ENCODE data around the gene CES1.

DNA sequence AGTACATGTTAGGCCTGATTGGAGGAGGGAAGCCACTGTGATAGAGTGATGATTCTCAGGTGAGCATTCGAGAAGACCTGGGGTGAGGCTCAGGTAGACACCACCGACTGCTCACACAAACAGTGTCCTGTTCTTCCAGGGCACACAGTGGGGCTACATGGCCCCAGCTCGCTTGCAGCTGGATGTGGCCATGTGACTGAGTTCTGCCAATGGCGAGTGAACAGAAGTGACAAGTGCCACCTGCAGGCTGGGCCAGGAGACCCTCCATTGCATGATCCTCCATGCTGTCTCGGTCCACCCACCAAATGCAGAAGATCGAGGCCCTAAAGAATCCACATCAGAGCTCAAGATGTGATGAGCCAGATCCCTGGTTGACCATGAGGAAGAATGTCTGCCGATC is 36.1 kb upstream of the CES1 start:
- TF ChIP-seq, protein P1, sequence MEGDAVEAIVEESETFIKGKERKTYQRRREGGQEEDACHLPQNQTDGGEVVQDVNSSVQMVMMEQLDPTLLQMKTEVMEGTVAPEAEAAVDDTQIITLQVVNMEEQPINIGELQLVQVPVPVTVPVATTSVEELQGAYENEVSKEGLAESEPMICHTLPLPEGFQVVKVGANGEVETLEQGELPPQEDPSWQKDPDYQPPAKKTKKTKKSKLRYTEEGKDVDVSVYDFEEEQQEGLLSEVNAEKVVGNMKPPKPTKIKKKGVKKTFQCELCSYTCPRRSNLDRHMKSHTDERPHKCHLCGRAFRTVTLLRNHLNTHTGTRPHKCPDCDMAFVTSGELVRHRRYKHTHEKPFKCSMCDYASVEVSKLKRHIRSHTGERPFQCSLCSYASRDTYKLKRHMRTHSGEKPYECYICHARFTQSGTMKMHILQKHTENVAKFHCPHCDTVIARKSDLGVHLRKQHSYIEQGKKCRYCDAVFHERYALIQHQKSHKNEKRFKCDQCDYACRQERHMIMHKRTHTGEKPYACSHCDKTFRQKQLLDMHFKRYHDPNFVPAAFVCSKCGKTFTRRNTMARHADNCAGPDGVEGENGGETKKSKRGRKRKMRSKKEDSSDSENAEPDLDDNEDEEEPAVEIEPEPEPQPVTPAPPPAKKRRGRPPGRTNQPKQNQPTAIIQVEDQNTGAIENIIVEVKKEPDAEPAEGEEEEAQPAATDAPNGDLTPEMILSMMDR (IDR thresholded peaks at IDR 0.05), result no peak
- TF ChIP-seq POLR2A (IDR thresholded peaks at IDR 0.05), result no peak

All from Peyer's patch (tissue), 4 donors.